Measurements from ENCODE around the gene HAGH.

DNA sequence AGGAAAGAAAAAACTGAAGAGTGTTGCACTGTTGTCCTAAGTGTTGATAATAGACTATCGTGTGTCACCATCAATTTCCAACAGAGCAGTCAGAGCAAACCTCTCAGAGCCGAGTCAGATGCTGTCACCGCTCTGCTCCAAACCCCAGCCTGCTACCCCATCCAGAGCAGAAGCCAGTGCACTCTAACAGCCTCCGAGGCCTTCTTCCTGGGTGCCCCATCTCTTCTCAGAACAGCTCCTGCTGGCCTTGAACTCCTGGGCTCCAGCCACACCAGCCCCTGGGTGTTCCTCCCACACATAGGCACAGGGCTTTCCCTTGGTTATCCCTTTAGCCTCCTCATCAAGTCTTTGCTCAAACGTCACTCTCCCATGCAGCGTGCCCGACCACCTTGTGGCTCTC is 24.4 kb upstream of the HAGH start:
- TF ChIP-seq, protein P1, sequence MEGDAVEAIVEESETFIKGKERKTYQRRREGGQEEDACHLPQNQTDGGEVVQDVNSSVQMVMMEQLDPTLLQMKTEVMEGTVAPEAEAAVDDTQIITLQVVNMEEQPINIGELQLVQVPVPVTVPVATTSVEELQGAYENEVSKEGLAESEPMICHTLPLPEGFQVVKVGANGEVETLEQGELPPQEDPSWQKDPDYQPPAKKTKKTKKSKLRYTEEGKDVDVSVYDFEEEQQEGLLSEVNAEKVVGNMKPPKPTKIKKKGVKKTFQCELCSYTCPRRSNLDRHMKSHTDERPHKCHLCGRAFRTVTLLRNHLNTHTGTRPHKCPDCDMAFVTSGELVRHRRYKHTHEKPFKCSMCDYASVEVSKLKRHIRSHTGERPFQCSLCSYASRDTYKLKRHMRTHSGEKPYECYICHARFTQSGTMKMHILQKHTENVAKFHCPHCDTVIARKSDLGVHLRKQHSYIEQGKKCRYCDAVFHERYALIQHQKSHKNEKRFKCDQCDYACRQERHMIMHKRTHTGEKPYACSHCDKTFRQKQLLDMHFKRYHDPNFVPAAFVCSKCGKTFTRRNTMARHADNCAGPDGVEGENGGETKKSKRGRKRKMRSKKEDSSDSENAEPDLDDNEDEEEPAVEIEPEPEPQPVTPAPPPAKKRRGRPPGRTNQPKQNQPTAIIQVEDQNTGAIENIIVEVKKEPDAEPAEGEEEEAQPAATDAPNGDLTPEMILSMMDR (conservative IDR thresholded peaks at IDR 0.05; ENCODE audit: low read length) = no peak
- no peak for TF ChIP-seq EZH2phosphoT487 (IDR thresholded peaks at IDR 0.05; ENCODE audit: borderline replicate concordance, low read depth, low read length)

All from OCI-LY7 (cell line).